ENCODE data around the gene ADO. TPM values are rescaled to one million over a fixed set of nuclear protein-coding genes. Genes with fewer than 3 reads are reported as not detected.

ADO gene
- total and polyA plus RNA-seq, 2 of the 4 experiments (the other 2 are of a cell fraction) = 8.0 to 8.1 TPM

- peak overlapping the region; percentile 73 for H3K4me3 ChIP-seq (ENCODE audit: insufficient read depth, low read depth, low read length)
- H3K9me3 ChIP-seq (ENCODE audit: control insufficient read depth, insufficient read depth, low read length) = no peaks in the 10 kb centered on the region
- no peak overlapping the region for H3K4ac ChIP-seq (ENCODE audit: low read depth, low read length)
- DNase-seq (peak; percentile 61), ATAC-seq (ENCODE audit: low read depth) (peak; percentile 58)
- H2AK5ac ChIP-seq (ENCODE audit: low read depth, low read length) = no peak overlapping the region
- in situ Hi-C loops (cut with MboI; ENCODE audit: low sequenced_read_pairs) (loop anchor here (10.0 to 25.0 kb wide), 3 partner anchors 337 to 781 kb away; partner anchors contain the start of gene RTKN2), dilution Hi-C loops (cut with HindIII; ENCODE audit: low sequenced_read_pairs, unreplicated experiment) (no loop called here), intact Hi-C loops (cut with micrococcal nuclease) (loop anchor here (1.0 to 5.0 kb wide), 5 partner anchors 208 to 551 kb away; partner anchors contain the start of gene RTKN2)
- no peaks in the 10 kb centered on the region for H3K36me3 ChIP-seq (ENCODE audit: control insufficient read depth, insufficient read depth, low read length)
- no TSS peak for BruUV-seq (replicated peaks)
- no peak overlapping the region for H3K9ac ChIP-seq (ENCODE audit: low read depth, low read length)
- H2AK9ac ChIP-seq (replicated peaks; ENCODE audit: low read depth, low read length, poor library complexity) = no peak overlapping the region
- 2% methylated on average over 6 of the region's 51 CpGs; no CpG with 5 or more reads in 1 of the 2 experiments for WGBS, 2 experiments (ENCODE audit: extremely low coverage in 2 of 2, insufficient read length in 1 of 2)
- H3K4me1 ChIP-seq (ENCODE audit: control insufficient read depth, insufficient read depth, low read length) = peaks cover 7% of the 10 kb centered on the region; the same call in 1 of the 2 replicates
- H3K14ac ChIP-seq (replicated peaks; ENCODE audit: low read depth, low read length) = no peak overlapping the region
- no peak overlapping the region for H4K5ac ChIP-seq (ENCODE audit: low read depth, low read length)
- no peaks in the 10 kb centered on the region for H3K79me1 ChIP-seq (ENCODE audit: low read depth in 1 of 2, low read length in 2 of 2)
- no peak overlapping the region for H2BK15ac ChIP-seq (ENCODE audit: low read depth, low read length)
- H4K8ac ChIP-seq (ENCODE audit: low read depth in 2 of 2, low read length in 2 of 2) = no peak overlapping the region
- no peak overlapping the region for H3K27ac ChIP-seq (ENCODE audit: insufficient read depth, low read length)
- H4K91ac ChIP-seq (ENCODE audit: insufficient read depth, low read depth, low read length) = no peak overlapping the region
- H3K18ac ChIP-seq (ENCODE audit: low read depth, low read length) = no peak overlapping the region
- no peak overlapping the region for H3K56ac ChIP-seq (ENCODE audit: extremely low read depth, insufficient read depth, low read length)
- H3K23ac ChIP-seq (ENCODE audit: low read depth, low read length) = no peak overlapping the region
- H4K20me1 ChIP-seq (ENCODE audit: insufficient read depth, low read length) = peaks cover 14% of the 10 kb centered on the region
- ChIA-PET POLR2A (ENCODE audit: unreplicated experiment) (interaction anchor here (0.6 kb wide), 3 partner anchors 203 to 566 kb away, joined by 4 to 9 read pairs (median 5); no protein-coding TSS in a partner anchor), CTCF (interaction anchor here (1.0 to 2.6 kb wide), 6 partner anchors 13 to 380 kb away, joined by 3 to 18 read pairs (median 4); partner anchors contain the start of gene ADO)
- peak overlapping the region; percentile 87 for H3K4me2 ChIP-seq (ENCODE audit: low read depth, low read length)
- H2BK20ac ChIP-seq (ENCODE audit: low read depth, low read length) = no peak overlapping the region
- no peak overlapping the region for H2BK120ac ChIP-seq (ENCODE audit: low read depth, low read length)
- peaks cover 50% of the 10 kb centered on the region for H3K27me3 ChIP-seq (ENCODE audit: control insufficient read depth, insufficient read depth, low read length)
- peak overlapping the region; percentile 92 for H2AFZ ChIP-seq (replicated peaks; ENCODE audit: low read length, poor library complexity)
- no peak overlapping the region for H2BK5ac ChIP-seq (ENCODE audit: low read depth, low read length, poor library complexity, severe bottlenecking)
- H3K9me1 ChIP-seq (ENCODE audit: insufficient read depth, low read length) = no peaks in the 10 kb centered on the region
- TF ChIP-seq CEBPB (IDR thresholded peaks at IDR 0.05; ENCODE audit: low read depth, low read length) (no peak), MXI1 (IDR thresholded peaks at IDR 0.05; ENCODE audit: borderline replicate concordance, low read depth, low read length) (no peak), MAZ (IDR thresholded peaks at IDR 0.05; ENCODE audit: borderline replicate concordance, low read depth, low read length) (no peak), CTCF (conservative IDR thresholded peaks at IDR 0.05; ENCODE audit: low read depth, low read length) (peak; percentile 70), RAD21 (IDR thresholded peaks at IDR 0.05; ENCODE audit: low read length) (peak; percentile 72), BHLHE40 (IDR thresholded peaks at IDR 0.05; ENCODE audit: low read depth, low read length) (no peak), FOS (IDR thresholded peaks at IDR 0.05; ENCODE audit: low read depth, low read length) (0 out of 2 replicates have a peak, but pooled peaks have one; percentile 5), RFX5 (IDR thresholded peaks at IDR 0.05; ENCODE audit: low read depth, low read length) (no peak), NFE2L2 (IDR thresholded peaks at IDR 0.05; ENCODE audit: low read depth, low read length) (no peak), USF2 (IDR thresholded peaks at IDR 0.05; ENCODE audit: low read depth, low read length) (no peak), SMC3 (IDR thresholded peaks at IDR 0.05; ENCODE audit: low read depth, low read length) (peak; percentile 69), CHD1 (IDR thresholded peaks at IDR 0.05; ENCODE audit: low read depth, low read length) (no peak), MAFK (IDR thresholded peaks at IDR 0.05; ENCODE audit: low read depth, low read length) (no peak), RCOR1 (IDR thresholded peaks at IDR 0.05; ENCODE audit: insufficient replicate concordance, low read length) (no peak), POLR2A (IDR thresholded peaks at IDR 0.05; ENCODE audit: low read depth, low read length) (no peak; the same call in 1 of the 2 replicates)
Observed at GRCh38 chr10:62817766-62818425, 13.4 kb downstream of the ADO start.

All from IMR-90 (cell line).